CD4-positive, alpha-beta T cell treated with Interleukin-1 beta for 1 hour (primary cell): Measurements from ENCODE around the gene SLC2A2.

Experiments used
- DNase-seq, 2 donors: peaks; one replicate each; pipeline ENCODE4 v3.0.0-alpha.2; 2020 to 2022

Gene SLC2A2

GRCh38 chr3:171026597-171027293 is at the start of gene SLC2A2:
TSS of gene SLC2A2 (minus strand) at chr3:171026720. CDS start at chr3:171026670, 50 bp downstream.
- no peak for DNase-seq

DNA sequence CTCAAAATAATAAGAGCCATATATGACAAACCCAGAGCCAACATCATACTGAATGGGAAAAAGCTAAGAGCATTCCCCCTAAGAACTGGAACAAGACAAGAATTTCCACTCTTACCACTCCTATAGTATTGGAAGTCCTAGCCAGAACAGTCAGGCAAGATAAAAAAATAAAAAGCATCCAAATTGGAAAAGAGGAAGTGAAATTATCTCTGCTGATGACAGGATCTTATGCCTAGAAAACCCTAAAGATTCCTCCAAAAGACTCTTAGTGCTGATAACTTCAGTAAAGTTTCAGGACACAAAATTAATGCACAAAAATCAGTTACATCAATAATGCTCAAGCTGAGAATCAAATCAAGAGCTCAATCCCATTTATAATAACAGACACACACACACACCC is 45.9 kb upstream of the SLC2A2 start:
- DNase-seq: no peak

DNA sequence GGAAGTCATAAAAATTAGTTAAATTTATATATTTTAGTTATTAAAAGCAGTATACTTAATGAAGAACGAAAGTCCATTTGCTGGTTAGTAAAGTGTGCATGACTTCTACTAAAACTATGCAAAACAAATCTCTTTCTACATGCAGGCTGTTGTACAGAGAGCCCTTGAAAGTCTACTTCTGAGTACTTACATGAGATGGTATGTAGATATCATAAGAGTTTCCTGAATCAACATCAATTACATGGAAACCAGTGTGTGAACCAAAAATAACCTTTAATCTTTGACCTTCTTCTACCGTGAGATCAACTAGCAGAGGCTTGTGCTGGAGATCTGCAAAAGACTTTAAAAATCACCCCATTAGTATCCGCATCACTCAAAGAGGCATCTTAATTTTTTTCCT is 42.1 kb upstream of the SLC2A2 start:
- DNase-seq: no peak

DNA sequence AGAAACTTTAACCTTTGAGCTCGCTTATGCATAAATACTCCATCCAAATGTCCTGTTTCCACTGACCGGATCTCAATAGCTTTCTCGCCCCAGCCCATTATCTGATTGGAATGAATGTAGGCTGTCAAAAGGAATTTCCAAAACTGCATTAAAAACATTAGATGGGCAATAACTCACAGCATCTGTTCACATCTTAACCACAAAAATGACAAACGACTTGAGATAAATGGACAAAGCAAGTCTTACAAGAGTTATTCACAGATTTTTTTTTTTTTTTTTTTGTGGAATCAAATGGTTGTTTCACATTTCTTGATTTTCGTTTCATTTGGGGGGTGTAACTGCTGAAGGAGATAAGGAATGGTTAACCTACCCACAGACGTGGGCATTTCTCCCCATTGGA is 39.7 kb upstream of the SLC2A2 start:
- DNase-seq: no peak

- DNase-seq: no peak
Observed at GRCh38 chr3:171065732-171066131, 39.2 kb upstream of the SLC2A2 start.

DNA sequence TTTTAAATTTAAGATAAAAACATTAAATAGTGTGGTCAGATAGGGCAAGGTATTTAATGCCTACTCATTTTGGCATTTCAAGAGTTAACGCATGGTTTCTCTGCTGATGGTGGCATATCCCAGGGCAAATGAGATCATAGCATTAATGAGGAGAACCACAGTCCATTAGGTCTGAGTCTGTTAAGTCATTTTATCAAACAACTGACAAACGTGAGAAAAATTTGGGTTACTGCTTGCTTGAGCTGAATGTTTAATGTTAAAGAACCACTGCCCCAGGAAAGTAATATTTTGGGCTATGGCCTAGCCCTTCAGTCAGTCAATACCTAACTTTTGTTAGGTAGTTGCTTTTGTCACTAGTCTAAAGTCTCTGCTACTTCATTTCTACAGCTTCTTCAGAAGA is 37.9 kb upstream of the SLC2A2 start:
- DNase-seq: no peak

DNA sequence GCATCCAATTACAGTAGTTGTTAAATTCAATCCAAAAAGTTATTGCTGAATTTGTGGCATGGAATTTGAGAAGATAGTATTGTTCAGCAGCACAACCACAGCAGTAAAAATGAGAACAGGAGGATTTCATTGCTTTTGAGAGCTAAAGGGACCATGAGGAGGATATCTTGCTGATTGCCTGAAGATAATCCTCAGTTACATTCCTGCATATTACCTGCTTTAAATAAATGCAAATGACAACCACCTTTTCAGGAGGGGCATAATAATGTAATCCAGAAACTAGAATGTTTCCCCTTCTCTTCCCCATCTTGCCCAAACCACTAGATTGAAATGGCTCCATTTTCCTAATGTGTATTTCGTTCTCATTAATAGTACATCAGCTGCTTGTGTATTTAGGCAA is 35.2 kb upstream of the SLC2A2 start:
- DNase-seq: no peak

- no peak for DNase-seq
Observed at GRCh38 chr3:171059978-171060377, 33.5 kb upstream of the SLC2A2 start.

GRCh38 chr3:171058873-171059603 is 32.5 kb upstream of the SLC2A2 start:
- DNase-seq: no peak

- DNase-seq: no peak
Observed at GRCh38 chr3:171058058-171058457, 31.5 kb upstream of the SLC2A2 start.

- no peak for DNase-seq
Observed at GRCh38 chr3:171057072-171057471, 30.6 kb upstream of the SLC2A2 start.

DNA sequence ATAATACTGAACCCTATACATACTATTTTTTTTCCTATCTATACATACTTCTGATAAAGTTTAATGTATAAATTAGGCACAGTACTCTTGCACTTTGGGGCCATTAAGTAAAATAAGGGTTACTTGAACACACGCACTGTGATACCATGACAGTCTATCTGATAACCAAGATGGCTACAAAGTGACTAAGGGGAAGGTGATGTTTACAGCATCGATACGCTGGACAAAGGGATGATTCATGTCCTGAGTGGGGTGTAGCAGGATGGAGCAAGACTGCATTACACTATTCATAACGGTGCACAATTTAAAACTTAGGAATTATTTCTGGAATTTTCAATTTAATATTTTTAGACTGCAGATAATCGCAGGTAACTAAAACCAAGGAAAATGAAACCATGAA is 30.0 kb upstream of the SLC2A2 start:
- no peak for DNase-seq

- no peak for DNase-seq
Observed at GRCh38 chr3:171055336-171056178, 29.0 kb upstream of the SLC2A2 start.

DNA sequence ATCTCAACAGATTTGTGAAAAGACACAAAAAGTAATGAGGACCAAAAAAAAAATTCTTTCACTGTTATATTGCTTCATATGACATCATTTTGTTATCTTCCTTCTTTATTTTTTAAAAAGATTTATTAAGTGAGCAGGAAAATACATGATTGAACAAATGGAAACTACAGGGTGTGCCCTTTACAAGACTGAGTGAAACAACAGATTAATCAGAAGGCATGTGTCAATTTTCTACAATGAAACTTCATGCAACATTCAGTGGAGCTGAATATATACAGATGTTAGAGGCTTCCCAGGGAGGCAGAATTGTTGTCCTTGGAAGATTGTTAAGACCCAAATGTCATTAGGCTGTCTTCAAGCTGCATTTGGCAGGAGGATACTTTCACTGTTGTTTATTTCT is 28.4 kb upstream of the SLC2A2 start:
- DNase-seq: no peak

DNA sequence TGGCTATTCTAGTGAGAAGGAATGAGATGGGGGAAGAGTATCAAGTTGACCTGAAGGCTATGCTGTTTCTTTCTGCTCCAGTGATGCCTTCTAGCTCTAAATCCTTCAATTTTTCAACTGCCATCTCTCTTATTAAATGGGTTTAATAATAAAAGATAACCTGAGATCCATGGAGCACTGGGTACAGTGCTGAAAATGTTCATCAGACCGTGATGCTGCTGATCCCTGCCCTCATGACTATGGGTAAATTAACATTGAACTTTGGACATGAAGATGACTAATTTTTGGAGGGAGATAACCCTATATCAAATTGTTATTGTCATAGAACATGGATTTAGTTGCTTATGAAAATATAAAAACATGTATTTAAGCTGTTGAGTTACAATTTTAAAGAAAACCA is 27.7 kb upstream of the SLC2A2 start:
- DNase-seq: no peak

GRCh38 chr3:171049861-171050444 is 23.4 kb upstream of the SLC2A2 start:
- DNase-seq: peak; percentile 11 to 37

DNA sequence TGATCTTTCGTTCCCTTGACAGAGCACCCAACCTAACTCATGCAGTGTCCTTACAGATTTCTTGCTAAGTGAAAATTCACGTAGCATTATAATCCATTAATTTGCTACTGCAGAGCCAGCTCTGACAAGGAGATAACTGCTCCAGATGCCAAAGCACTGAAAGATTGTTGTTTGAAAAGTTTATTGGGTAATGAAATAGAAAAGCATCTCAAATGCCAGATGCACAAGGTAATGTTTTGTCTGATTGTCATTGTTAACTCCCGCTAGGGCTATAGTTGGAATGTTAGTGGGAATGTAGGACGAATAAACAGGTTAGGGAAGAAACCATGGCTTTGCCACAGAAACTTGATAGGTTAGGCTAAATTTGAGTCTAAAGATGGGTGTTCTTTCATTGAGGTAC is 20.2 kb upstream of the SLC2A2 start:
- no peak for DNase-seq

DNA sequence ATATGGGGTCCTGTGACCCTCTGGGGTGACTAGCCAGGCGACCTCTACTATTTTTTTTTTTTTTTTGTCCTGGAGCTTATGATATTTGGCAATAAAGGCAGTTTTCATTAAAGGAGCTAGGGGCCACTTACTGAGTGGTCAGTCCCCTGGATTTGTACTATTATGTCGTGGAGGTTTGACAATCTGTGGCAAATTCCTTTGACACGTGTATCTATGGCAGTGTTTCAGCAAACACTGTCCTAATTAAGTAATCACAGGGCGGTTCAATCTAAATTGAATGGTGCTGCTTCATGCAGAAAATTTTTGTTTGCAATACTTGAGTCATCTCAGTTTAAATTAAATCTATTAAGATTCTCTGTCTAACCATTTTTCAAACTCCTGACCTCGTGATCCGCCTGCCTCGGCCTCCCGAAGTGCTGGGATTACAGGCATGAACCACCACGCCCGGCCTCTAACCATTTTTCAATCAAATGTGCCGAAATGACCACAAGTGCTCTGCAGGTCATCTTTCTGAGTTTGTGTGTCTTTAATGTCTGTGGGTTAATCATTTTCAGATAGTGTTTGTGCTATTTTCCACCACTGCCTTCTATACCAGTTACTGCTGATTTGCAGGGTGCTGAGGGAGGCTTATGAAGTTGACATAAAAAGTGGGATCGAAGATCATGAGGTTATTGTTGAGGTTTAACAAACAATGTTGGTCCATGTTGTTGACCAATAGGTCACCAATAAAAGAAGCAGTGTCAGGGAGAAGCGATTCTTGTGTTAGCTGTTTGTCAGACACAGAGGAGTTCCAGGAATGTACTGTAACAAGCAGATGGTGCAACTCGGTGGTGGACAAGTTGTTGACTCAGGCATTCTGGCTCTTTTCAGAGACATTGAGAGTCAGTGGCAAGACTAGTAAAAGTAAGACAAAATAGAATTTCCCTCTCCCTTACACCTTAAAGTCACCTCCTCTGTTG is 18.6 kb upstream of the SLC2A2 start:
- no peak for DNase-seq

GRCh38 chr3:171044384-171044783 is 17.9 kb upstream of the SLC2A2 start:
- DNase-seq: no peak

DNA sequence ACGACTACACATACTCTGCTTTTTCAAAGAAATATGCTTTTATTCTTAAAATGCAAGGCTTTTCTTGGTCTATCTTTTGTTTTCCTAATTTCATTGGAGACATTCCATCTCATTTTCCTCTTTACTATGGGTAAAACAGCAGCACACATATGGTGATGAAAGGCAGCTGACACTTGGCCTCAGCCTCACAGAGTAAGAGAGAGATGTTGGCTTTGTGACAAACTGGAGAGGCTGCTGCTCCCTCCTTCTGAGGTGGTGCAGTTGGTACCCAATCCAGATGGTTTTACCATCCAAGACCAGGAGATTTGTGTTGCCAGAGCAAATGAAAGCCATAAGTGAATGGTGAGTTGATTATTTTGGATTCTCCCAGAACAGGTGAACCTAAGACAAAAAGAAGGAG is 13.2 kb upstream of the SLC2A2 start:
- DNase-seq: no peak

DNA sequence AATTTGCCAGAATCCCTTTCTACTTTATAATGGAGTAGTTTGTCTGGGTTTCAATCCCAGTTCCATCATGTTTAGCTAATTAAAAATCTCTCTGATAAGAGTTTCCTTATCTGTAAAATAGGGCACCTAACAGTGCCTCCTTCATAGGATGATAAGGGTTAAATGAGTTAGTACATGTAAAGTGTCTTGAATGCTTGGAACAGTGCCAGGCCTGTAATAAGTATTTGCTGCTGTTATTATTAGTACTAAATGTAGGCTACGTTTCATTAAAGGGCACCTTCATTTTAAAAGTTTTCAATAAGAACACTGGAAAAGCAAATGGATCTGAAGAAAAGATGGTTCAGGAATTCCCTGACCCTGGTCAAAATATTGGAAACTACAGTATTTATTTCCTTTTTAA is 11.8 kb upstream of the SLC2A2 start:
- no peak for DNase-seq

DNA sequence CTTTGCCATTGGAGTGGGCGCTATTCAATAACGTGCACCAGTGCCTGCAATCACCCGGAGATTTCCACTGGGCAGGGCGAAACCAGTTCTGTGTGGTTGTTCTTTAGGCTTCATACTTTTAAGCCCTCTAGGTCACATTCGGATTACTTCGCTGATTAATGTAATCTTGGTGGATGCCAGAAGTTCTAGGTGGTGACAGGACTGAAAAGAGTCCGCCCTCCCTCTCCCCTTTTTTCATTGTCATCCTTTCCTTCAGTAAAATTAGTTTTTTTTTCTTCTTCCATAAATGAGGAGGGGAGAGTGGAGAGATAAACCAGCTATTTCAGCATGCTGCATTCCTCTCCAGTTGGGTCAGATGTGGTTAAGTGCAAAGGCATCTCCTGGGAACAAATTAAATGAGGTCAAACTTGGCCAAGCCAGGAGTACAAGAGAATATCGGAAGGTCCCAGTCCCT is 2.3 kb upstream of the SLC2A2 start:
- no peak for DNase-seq
